CD4-positive, alpha-beta memory T cell (primary cell): ENCODE data around the gene TMEM163. TPM values are rescaled to one million over a fixed set of nuclear protein-coding genes. Genes with fewer than 3 reads are reported as not detected.

Experiments
- CTCF ChIA-PET: fragments of 350-600 bp; sonication (Branson Sonifier 250); formaldehyde crosslinking; loops from one replicate; lab custom pipeline; 2021; ENCODE audit warnings: inconsistent platforms; ENCODE audit not compliant: partially characterized antibody; lab: Charles Lee
- POLR2A ChIA-PET: fragments of 350-600 bp; sonication (Branson Sonifier 250); formaldehyde crosslinking; loops from one replicate; lab custom pipeline; 2021; ENCODE audit not compliant: partially characterized antibody; lab: Charles Lee
- DNase-seq, 5 donors: peaks; one replicate each; pipeline versions ENCODE4 v3.0.0 to v3.0.0-alpha.2; 2020 to 2022; ENCODE audit warnings: mixed read lengths in 1 of 5
- H3K27ac ChIP-seq: one replicate; pipeline ENCODE4 v1.7.0; 2013; ENCODE audit warnings: low read depth, low read length
- H3K27me3 ChIP-seq: 2 replicates; pipeline ENCODE4 v1.7.0; 2013; ENCODE audit warnings: mild to moderate bottlenecking, low read length, moderate library complexity; ENCODE audit not compliant: insufficient read depth
- H3K36me3 ChIP-seq: 2 replicates; pipeline ENCODE4 v1.7.0; 2013; ENCODE audit warnings: mild to moderate bottlenecking, low read length, moderate library complexity; ENCODE audit not compliant: insufficient read depth
- H3K4me1 ChIP-seq: 2 replicates; pipeline ENCODE4 v1.7.0; 2013; ENCODE audit warnings: mild to moderate bottlenecking, low read length, moderate library complexity; ENCODE audit not compliant: insufficient read depth
- H3K4me3 ChIP-seq, 2 donors: one replicate each; pipeline ENCODE4 v1.7.0; 2013; ENCODE audit warnings: low read length in 2 of 2, mild to moderate bottlenecking in 1 of 2
- H3K9me3 ChIP-seq, 2 donors: one replicate each; pipeline ENCODE4 v1.7.0; 2013; ENCODE audit warnings: low read length in 2 of 2, control low read depth in 1 of 2; ENCODE audit not compliant: control insufficient read depth in 1 of 2
- H3K27ac Mint-ChIP-seq, 7 donors: one replicate each; pipeline ENCODE4 v1.8.0; 2020 to 2021; ENCODE audit warnings: mixed read lengths in 7 of 7, mild to moderate bottlenecking in 6 of 7, inconsistent platforms in 3 of 7, moderate library complexity in 3 of 7
- H3K27me3 Mint-ChIP-seq, 2 donors: one replicate each; pipeline ENCODE4 v1.8.0; 2020 to 2021; ENCODE audit warnings: mixed read lengths in 2 of 2
- H3K36me3 Mint-ChIP-seq, 2 donors: one replicate each; pipeline ENCODE4 v1.8.0; 2020 to 2021; ENCODE audit warnings: mixed read lengths in 2 of 2, inconsistent platforms in 1 of 2, mild to moderate bottlenecking in 1 of 2
- H3K4me1 Mint-ChIP-seq, 4 donors: one replicate each; pipeline ENCODE4 v1.8.0; 2020 to 2021; ENCODE audit warnings: mixed read lengths in 4 of 4, mild to moderate bottlenecking in 1 of 4
- H3K4me3 Mint-ChIP-seq, 8 donors: one replicate each; pipeline ENCODE4 v1.8.0; 2020 to 2021; ENCODE audit warnings: mixed read lengths in 8 of 8, mild to moderate bottlenecking in 7 of 8, moderate library complexity in 6 of 8, inconsistent platforms in 3 of 8
- H3K9me3 Mint-ChIP-seq, 8 donors: one replicate each; pipeline ENCODE4 v1.8.0; 2020 to 2021; ENCODE audit warnings: mixed read lengths in 8 of 8, mild to moderate bottlenecking in 5 of 8, inconsistent platforms in 3 of 8, moderate library complexity in 1 of 8
- intact Hi-C: fragments of 100-400 bp; cut with micrococcal nuclease; formaldehyde crosslinking; loops from one replicate; pipeline ENCODE4 v1.15.1; 2023
- polyA plus RNA-seq, 2 donors: library from polyadenylated mRNA; unstranded; fragments of 300-500 nt; fragmentation: Illumina TruSeq; gene quantifications; one replicate each; pipeline ENCODE4 v1.2.3, GENCODE V29; 2021
- total RNA-seq, 2 experiments: library from RNA; stranded (reverse); gene quantifications; one replicate each; pipeline ENCODE4 v1.2.3, GENCODE V29; 2021

Gene TMEM163
- total and polyA plus RNA-seq, 4 experiments from 2014 or later = 0.47 TPM; not detected in 3

GRCh38 chr2:134707330-134707676 lies 11.5 kb downstream of the TMEM163 start:
- Mint-ChIP-seq H3K27me3 (peaks cover 28 to 31% of the 10 kb centered on the region in 2 donors), H3K27ac (no peak overlapping the region), H3K4me1 (peaks cover 14 to 28% (median 19%) of the 10 kb centered on the region in 4 donors), H3K9me3 (no peaks in the 10 kb centered on the region), H3K4me3 (peak overlapping the region in 1 of 8 donors; percentile 80), H3K36me3 (no peaks in the 10 kb centered on the region)
- peaks cover 16% of the 10 kb centered on the region for H3K4me1 ChIP-seq
- no peak overlapping the region for H3K27ac ChIP-seq
- ChIA-PET CTCF (no interaction called here), POLR2A (no interaction called here)
- H3K4me3 ChIP-seq = no peak overlapping the region
- intact Hi-C loops = no loop called here
- H3K9me3 ChIP-seq = no peaks in the 10 kb centered on the region
- DNase-seq = no peak
- H3K36me3 ChIP-seq = no peaks in the 10 kb centered on the region
- H3K27me3 ChIP-seq = peaks cover 8% of the 10 kb centered on the region

DNA sequence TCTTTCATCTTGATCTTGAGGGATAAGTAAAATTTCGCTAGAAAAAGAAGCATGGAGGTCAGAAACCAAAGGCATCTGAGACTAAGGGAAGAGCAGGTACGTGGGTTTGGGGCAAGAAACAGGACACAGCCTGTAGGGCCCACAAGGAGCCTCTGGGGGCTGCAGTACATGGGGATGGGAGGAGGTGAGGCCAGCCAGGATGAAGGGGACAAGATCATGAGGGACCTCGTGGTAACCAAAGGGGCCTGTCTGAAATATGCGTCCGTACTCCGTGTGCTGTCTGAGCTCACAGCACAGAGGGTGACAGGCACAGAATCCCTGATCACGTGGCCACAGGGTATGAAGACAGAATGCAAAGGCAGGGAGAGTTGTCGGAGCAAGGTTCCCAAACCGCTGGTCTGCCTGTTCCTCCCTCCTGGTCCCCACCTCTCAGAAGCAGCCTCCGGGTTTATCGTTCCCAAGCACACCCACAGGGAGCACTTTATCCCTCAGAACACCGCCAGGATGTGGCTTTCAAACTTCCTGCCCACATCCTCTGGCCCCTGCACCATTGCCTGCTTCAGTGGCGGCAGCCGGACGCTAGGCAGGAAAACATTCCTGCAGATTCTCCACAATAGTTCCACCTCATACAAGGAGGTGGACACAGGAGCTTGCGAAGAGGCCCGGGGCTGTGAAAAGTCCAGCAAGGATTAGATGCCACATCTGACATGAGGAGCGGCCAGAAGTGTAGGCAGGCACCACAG lies 12.0 kb downstream of the TMEM163 start:
- no peaks in the 10 kb centered on the region for H3K9me3 Mint-ChIP-seq
- POLR2A ChIA-PET = no interaction called here
- H3K4me1 Mint-ChIP-seq = peaks cover 14 to 28% (median 19%) of the 10 kb centered on the region in 4 donors
- peaks cover 31 to 35% of the 10 kb centered on the region in 2 donors for H3K27me3 Mint-ChIP-seq
- peak overlapping the region; percentile 25 to 89 (median 68) for H3K4me3 Mint-ChIP-seq
- Histone ChIP-seq H3K27ac (no peak overlapping the region), H3K27me3 (peaks cover 12% of the 10 kb centered on the region), H3K4me1 (peaks cover 16% of the 10 kb centered on the region), H3K9me3 (no peaks in the 10 kb centered on the region), H3K36me3 (no peaks in the 10 kb centered on the region), H3K4me3 (peak overlapping the region in 1 of 2 donors; percentile 10)
- H3K36me3 Mint-ChIP-seq = no peaks in the 10 kb centered on the region
- intact Hi-C loops = no loop called here
- peak overlapping the region in 3 of 7 donors; percentile 0 to 34 (median 19) for H3K27ac Mint-ChIP-seq
- peak in 1 of 5 donors; percentile 9 for DNase-seq
- CTCF ChIA-PET = interaction anchor here (0.5 kb wide), 1 partner anchor 830 kb away, joined by 3 read pairs; no protein-coding TSS in a partner anchor

DNA sequence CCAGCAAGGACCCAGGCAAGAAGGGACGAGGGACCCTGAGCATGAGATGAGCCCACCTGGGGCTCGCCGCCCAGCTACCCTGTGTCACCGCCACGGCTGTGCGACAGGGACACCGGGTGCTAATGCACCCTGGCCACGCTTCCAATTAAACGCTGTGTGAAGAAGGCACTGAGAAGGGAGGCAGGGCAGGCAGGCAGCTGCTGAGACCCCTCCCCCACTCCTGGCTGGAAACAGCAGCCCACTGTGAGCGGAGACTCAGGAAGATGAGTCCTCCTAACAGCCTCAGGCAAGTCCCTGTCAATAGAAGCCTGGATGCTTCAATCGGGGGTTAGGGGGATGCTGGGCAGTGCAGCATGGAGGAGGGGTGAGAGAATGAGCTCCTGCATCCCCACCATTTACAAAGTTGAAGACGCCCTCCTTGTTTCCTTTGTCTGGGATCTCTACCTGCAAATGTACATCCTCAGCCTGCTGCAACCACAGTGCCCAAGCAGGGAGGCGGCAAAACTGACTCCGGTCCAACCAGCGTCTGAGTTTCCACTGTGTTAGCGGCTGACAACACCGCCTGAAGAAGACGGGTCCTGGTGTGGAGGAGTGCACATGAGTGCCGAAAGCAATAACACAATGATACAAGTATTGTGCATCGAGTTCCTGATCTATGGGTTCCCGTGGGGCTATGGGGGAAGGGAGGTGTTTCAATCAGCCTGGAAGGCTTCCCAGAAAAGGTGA lies 12.8 kb downstream of the TMEM163 start:
- intact Hi-C loops = no loop called here
- ChIA-PET POLR2A (no interaction called here), CTCF (interaction anchor here (0.5 kb wide), 1 partner anchor 831 kb away, joined by 3 read pairs; no protein-coding TSS in a partner anchor)
- Mint-ChIP-seq H3K27me3 (peaks cover 32% of the 10 kb centered on the region in 2 donors), H3K4me1 (peaks cover 14 to 28% (median 19%) of the 10 kb centered on the region in 4 donors), H3K36me3 (no peaks in the 10 kb centered on the region), H3K27ac (peak overlapping the region in 2 of 7 donors; percentile 0 to 19), H3K9me3 (no peaks in the 10 kb centered on the region), H3K4me3 (peak overlapping the region in 7 of 8 donors; percentile 25 to 89 (median 75))
- DNase-seq = no peak
- Histone ChIP-seq H3K36me3 (no peaks in the 10 kb centered on the region), H3K9me3 (no peaks in the 10 kb centered on the region), H3K4me1 (peaks cover 16% of the 10 kb centered on the region), H3K4me3 (peak overlapping the region in 1 of 2 donors; percentile 10), H3K27me3 (peaks cover 13% of the 10 kb centered on the region), H3K27ac (no peak overlapping the region)

GRCh38 chr2:134704173-134704572 lies 14.6 kb downstream of the TMEM163 start:
- no peaks in the 10 kb centered on the region for H3K36me3 Mint-ChIP-seq
- ChIA-PET POLR2A (interaction anchor here (0.9 kb wide), 1 partner anchor 10 kb away, joined by 3 read pairs; no protein-coding TSS in a partner anchor), CTCF (interaction anchor here (1.0 to 1.7 kb wide), 3 partner anchors 10 to 253 kb away, joined by 4 read pairs; no protein-coding TSS in a partner anchor)
- Histone ChIP-seq H3K4me1 (peaks cover 16% of the 10 kb centered on the region), H3K36me3 (no peaks in the 10 kb centered on the region), H3K4me3 (no peak overlapping the region), H3K27ac (no peak overlapping the region), H3K27me3 (peaks cover 13% of the 10 kb centered on the region), H3K9me3 (no peaks in the 10 kb centered on the region)
- no peak for DNase-seq
- intact Hi-C loops = no loop called here
- no peak overlapping the region for H3K27ac Mint-ChIP-seq
- H3K9me3 Mint-ChIP-seq = no peaks in the 10 kb centered on the region
- H3K4me3 Mint-ChIP-seq = peak overlapping the region in 1 of 8 donors; percentile 46
- peaks cover 38 to 41% of the 10 kb centered on the region in 2 donors for H3K27me3 Mint-ChIP-seq
- peaks cover 14 to 28% (median 18%) of the 10 kb centered on the region in 4 donors for H3K4me1 Mint-ChIP-seq

GRCh38 chr2:134703426-134703825 lies 15.4 kb downstream of the TMEM163 start:
- peaks cover 37 to 38% of the 10 kb centered on the region in 2 donors for H3K27me3 Mint-ChIP-seq
- no peak for DNase-seq
- CTCF ChIA-PET = interaction anchor here (1.0 to 1.8 kb wide), 5 partner anchors 9 to 253 kb away, joined by 3 to 5 read pairs (median 4); no protein-coding TSS in a partner anchor
- H3K4me3 Mint-ChIP-seq = no peak overlapping the region
- H3K9me3 ChIP-seq = no peaks in the 10 kb centered on the region
- H3K27me3 ChIP-seq = peaks cover 13% of the 10 kb centered on the region
- peaks cover 14 to 28% (median 18%) of the 10 kb centered on the region in 4 donors for H3K4me1 Mint-ChIP-seq
- no peak overlapping the region for H3K27ac Mint-ChIP-seq
- POLR2A ChIA-PET = interaction anchor here (0.9 kb wide), 1 partner anchor 9 kb away, joined by 3 read pairs; no protein-coding TSS in a partner anchor
- no peaks in the 10 kb centered on the region for H3K9me3 Mint-ChIP-seq
- no peaks in the 10 kb centered on the region for H3K36me3 ChIP-seq
- no peaks in the 10 kb centered on the region for H3K36me3 Mint-ChIP-seq
- peaks cover 16% of the 10 kb centered on the region for H3K4me1 ChIP-seq
- no peak overlapping the region for H3K4me3 ChIP-seq
- H3K27ac ChIP-seq = no peak overlapping the region
- intact Hi-C loops = no loop called here

- H3K4me1 Mint-ChIP-seq = peaks cover 2 to 7% (median 6%) of the 10 kb centered on the region in 4 donors
- H3K9me3 ChIP-seq = no peaks in the 10 kb centered on the region
- H3K36me3 Mint-ChIP-seq = no peaks in the 10 kb centered on the region
Measured at GRCh38 chr2:134700730-134701129, 18.1 kb downstream of the TMEM163 start.

More at GRCh38 chr2:134700730-134701129, 18.1 kb downstream of the TMEM163 start:
- ChIA-PET CTCF (no interaction called here), POLR2A (no interaction called here)
- H3K4me1 ChIP-seq = peaks cover 1% of the 10 kb centered on the region
- no peak overlapping the region for H3K4me3 ChIP-seq
- H3K27me3 ChIP-seq = peaks cover 13% of the 10 kb centered on the region
- no peak overlapping the region for H3K27ac ChIP-seq
- Mint-ChIP-seq H3K9me3 (no peaks in the 10 kb centered on the region), H3K27ac (no peak overlapping the region), H3K27me3 (peaks cover 32 to 38% of the 10 kb centered on the region in 2 donors), H3K4me3 (no peak overlapping the region)
- intact Hi-C loops = no loop called here
- DNase-seq = no peak
- no peaks in the 10 kb centered on the region for H3K36me3 ChIP-seq
